Measurements from ENCODE around the gene IL4I1.
"Not testable (repeated sequence)": the region's sequence is repeated elsewhere in the genome, so short reads cannot be mapped to it uniquely, and the experiment has no call there.

- not testable (repeated sequence) for TF ChIP-seq CTCF (IDR thresholded peaks at IDR 0.05); POLR2AphosphoS5 (IDR thresholded peaks at IDR 0.05); POLR2A (IDR thresholded peaks at IDR 0.05; ENCODE audit: low read depth)
Measured at GRCh38 chr19:49944567-49944966, 47.9 kb upstream of the IL4I1 start.

All from esophagus muscularis mucosa (tissue), 3 donors.